ENCODE data around the gene NAA15.
A peak's percentile ranks its signal among the peaks of the same experiment; 100 is the strongest.

Gene NAA15

GRCh38 chr4:139458543-139458942 lies 157.2 kb downstream of the NAA15 start:
- H3K9me2 ChIP-seq (replicated peaks; ENCODE audit: low read depth, low read length) = no peaks in the 10 kb centered on the region
- H3K4me2 ChIP-seq (ENCODE audit: low read depth, low read length, poor library complexity, severe bottlenecking) = peak overlapping the region; percentile 78
- peaks cover 50% of the 10 kb centered on the region for H3K79me2 ChIP-seq (ENCODE audit: insufficient read depth, low read length)
- peak overlapping the region; percentile 80 for H3K4me3 ChIP-seq (ENCODE audit: low read length, poor library complexity, severe bottlenecking)
- H3F3A ChIP-seq (ENCODE audit: low read depth) = no peaks in the 10 kb centered on the region
- no peaks in the 10 kb centered on the region for H3K9me3 ChIP-seq (ENCODE audit: insufficient read depth, low read depth, low read length)
- peaks cover 35% of the 10 kb centered on the region for H4K20me1 ChIP-seq (ENCODE audit: insufficient read depth, low read length, poor library complexity, severe bottlenecking)
- TF ChIP-seq EZH2phosphoT487 (IDR thresholded peaks at IDR 0.05; ENCODE audit: borderline replicate concordance) = no peak
- TF ChIP-seq, protein P1, sequence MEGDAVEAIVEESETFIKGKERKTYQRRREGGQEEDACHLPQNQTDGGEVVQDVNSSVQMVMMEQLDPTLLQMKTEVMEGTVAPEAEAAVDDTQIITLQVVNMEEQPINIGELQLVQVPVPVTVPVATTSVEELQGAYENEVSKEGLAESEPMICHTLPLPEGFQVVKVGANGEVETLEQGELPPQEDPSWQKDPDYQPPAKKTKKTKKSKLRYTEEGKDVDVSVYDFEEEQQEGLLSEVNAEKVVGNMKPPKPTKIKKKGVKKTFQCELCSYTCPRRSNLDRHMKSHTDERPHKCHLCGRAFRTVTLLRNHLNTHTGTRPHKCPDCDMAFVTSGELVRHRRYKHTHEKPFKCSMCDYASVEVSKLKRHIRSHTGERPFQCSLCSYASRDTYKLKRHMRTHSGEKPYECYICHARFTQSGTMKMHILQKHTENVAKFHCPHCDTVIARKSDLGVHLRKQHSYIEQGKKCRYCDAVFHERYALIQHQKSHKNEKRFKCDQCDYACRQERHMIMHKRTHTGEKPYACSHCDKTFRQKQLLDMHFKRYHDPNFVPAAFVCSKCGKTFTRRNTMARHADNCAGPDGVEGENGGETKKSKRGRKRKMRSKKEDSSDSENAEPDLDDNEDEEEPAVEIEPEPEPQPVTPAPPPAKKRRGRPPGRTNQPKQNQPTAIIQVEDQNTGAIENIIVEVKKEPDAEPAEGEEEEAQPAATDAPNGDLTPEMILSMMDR (conservative IDR thresholded peaks at IDR 0.05; ENCODE audit: low read length) = no peak
- H3K36me3 ChIP-seq (ENCODE audit: insufficient read depth, low read length) = no peaks in the 10 kb centered on the region
- H3K9ac ChIP-seq (ENCODE audit: low read depth, low read length, poor library complexity, severe bottlenecking) = peak overlapping the region; percentile 3
- no peak overlapping the region for H2AFZ ChIP-seq (ENCODE audit: low read length)
- peaks cover 43% of the 10 kb centered on the region for H3K4me1 ChIP-seq (ENCODE audit: insufficient read depth, low read length, poor library complexity, severe bottlenecking)
- H3K27me3 ChIP-seq (ENCODE audit: insufficient read depth, low read length, poor library complexity, severe bottlenecking) = no peaks in the 10 kb centered on the region

- Histone ChIP-seq H3K9me2 (replicated peaks; ENCODE audit: low read depth, low read length) (no peaks in the 10 kb centered on the region), H2AFZ (ENCODE audit: low read length) (no peak overlapping the region), H3K27me3 (ENCODE audit: insufficient read depth, low read length, poor library complexity, severe bottlenecking) (no peaks in the 10 kb centered on the region), H3K4me1 (ENCODE audit: insufficient read depth, low read length, poor library complexity, severe bottlenecking) (peaks cover 43% of the 10 kb centered on the region), H3K79me2 (ENCODE audit: insufficient read depth, low read length) (peaks cover 51% of the 10 kb centered on the region), H3K36me3 (ENCODE audit: insufficient read depth, low read length) (no peaks in the 10 kb centered on the region), H3K4me2 (ENCODE audit: low read depth, low read length, poor library complexity, severe bottlenecking) (peak overlapping the region; percentile 78), H3K4me3 (ENCODE audit: low read length, poor library complexity, severe bottlenecking) (peak overlapping the region; percentile 80), H3K9ac (ENCODE audit: low read depth, low read length, poor library complexity, severe bottlenecking) (no peak overlapping the region), H3F3A (ENCODE audit: low read depth) (no peaks in the 10 kb centered on the region), H4K20me1 (ENCODE audit: insufficient read depth, low read length, poor library complexity, severe bottlenecking) (peaks cover 35% of the 10 kb centered on the region), H3K9me3 (ENCODE audit: insufficient read depth, low read depth, low read length) (no peaks in the 10 kb centered on the region)
- TF ChIP-seq EZH2phosphoT487 (IDR thresholded peaks at IDR 0.05; ENCODE audit: borderline replicate concordance) = no peak
- TF ChIP-seq, protein P1 (conservative IDR thresholded peaks at IDR 0.05; ENCODE audit: low read length) = no peak
Observed at GRCh38 chr4:139458999-139459398, 157.7 kb downstream of the NAA15 start.

- Histone ChIP-seq H3K9me3 (ENCODE audit: insufficient read depth, low read depth, low read length) (no peaks in the 10 kb centered on the region), H3K4me2 (ENCODE audit: low read depth, low read length, poor library complexity, severe bottlenecking) (no peak overlapping the region), H3K4me1 (ENCODE audit: insufficient read depth, low read length, poor library complexity, severe bottlenecking) (peaks cover 33% of the 10 kb centered on the region), H3K9me2 (replicated peaks; ENCODE audit: low read depth, low read length) (no peaks in the 10 kb centered on the region), H4K20me1 (ENCODE audit: insufficient read depth, low read length, poor library complexity, severe bottlenecking) (peaks cover 23% of the 10 kb centered on the region), H3K79me2 (ENCODE audit: insufficient read depth, low read length) (peaks cover 36% of the 10 kb centered on the region), H2AFZ (ENCODE audit: low read length) (no peak overlapping the region), H3K27me3 (ENCODE audit: insufficient read depth, low read length, poor library complexity, severe bottlenecking) (no peaks in the 10 kb centered on the region), H3K36me3 (ENCODE audit: insufficient read depth, low read length) (no peaks in the 10 kb centered on the region), H3K4me3 (ENCODE audit: low read length, poor library complexity, severe bottlenecking) (no peak overlapping the region), H3K9ac (ENCODE audit: low read depth, low read length, poor library complexity, severe bottlenecking) (no peak overlapping the region), H3F3A (ENCODE audit: low read depth) (no peaks in the 10 kb centered on the region)
- TF ChIP-seq EZH2phosphoT487 (IDR thresholded peaks at IDR 0.05; ENCODE audit: borderline replicate concordance) = no peak
- TF ChIP-seq, protein P1 (conservative IDR thresholded peaks at IDR 0.05; ENCODE audit: low read length) = no peak
Observed at GRCh38 chr4:139460565-139460964, 159.3 kb downstream of the NAA15 start.

Measured in Loucy (cell line).